Measurements from ENCODE around the gene ATXN10.
"Not testable (repeated sequence)": the region's sequence is repeated elsewhere in the genome, so short reads cannot be mapped to it uniquely, and the experiment has no call there.

The ATXN10 gene

DNA sequence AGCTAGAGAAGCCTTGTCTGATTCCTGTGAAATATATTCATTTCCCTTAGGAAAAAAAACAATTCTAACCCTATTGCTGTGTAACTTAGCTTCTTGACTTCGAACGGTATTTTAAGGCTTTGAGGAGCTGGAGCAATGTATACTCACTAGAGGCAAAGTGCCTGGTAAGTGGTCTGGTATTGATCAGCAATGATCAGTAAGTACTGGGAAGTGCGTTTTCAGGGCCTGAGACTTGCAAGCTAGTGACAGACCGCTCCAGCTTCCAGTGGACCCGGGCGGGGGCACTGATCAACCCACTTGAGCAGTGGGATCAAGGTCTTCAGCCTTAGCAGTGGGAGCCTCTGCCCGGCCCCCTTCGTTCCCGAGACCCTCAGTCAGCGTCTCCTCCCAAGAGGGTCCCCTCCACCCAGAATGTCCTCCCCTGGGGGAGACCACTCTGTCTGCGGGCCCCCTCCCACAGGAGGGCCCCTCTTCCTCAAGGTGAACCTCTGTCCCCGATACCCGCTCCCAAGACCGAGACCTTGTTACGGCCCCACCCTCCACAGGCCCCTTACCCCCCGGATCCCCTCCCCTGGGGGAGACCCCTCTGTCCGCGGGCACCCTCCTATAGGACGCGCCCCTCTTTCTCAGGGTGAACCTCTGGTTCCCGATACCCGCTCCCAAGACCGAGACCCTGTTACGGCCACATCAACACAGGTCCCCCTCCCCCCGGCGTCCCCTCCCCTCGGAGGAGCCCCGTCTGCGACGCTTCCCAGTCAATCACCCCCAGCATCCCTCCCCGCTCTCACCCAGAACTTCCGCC, 452 bp upstream of the ATXN10 start:
- no peaks in the 10 kb centered on the region for H3K36me3 ChIP-seq (ENCODE audit: insufficient read depth, low read length)
- no peaks in the 10 kb centered on the region for H3K27me3 ChIP-seq (ENCODE audit: control insufficient read depth in 1 of 2, insufficient read depth in 2 of 2, low read length in 2 of 2)
- H3K27ac ChIP-seq (ENCODE audit: low read depth, low read length) = peak overlapping the region; percentile 82
- H3K9me3 ChIP-seq (ENCODE audit: low read length) = no peaks in the 10 kb centered on the region
- H3K4me3 ChIP-seq (ENCODE audit: low read depth in 1 of 2, low read length in 2 of 2) = peak overlapping the region; percentile 87 to 91
- peak overlapping the region; percentile 60 for H3K9ac ChIP-seq (ENCODE audit: low read length)
- peaks cover 23% of the 10 kb centered on the region for H3K4me1 ChIP-seq (ENCODE audit: insufficient read depth, low read length)

DNA sequence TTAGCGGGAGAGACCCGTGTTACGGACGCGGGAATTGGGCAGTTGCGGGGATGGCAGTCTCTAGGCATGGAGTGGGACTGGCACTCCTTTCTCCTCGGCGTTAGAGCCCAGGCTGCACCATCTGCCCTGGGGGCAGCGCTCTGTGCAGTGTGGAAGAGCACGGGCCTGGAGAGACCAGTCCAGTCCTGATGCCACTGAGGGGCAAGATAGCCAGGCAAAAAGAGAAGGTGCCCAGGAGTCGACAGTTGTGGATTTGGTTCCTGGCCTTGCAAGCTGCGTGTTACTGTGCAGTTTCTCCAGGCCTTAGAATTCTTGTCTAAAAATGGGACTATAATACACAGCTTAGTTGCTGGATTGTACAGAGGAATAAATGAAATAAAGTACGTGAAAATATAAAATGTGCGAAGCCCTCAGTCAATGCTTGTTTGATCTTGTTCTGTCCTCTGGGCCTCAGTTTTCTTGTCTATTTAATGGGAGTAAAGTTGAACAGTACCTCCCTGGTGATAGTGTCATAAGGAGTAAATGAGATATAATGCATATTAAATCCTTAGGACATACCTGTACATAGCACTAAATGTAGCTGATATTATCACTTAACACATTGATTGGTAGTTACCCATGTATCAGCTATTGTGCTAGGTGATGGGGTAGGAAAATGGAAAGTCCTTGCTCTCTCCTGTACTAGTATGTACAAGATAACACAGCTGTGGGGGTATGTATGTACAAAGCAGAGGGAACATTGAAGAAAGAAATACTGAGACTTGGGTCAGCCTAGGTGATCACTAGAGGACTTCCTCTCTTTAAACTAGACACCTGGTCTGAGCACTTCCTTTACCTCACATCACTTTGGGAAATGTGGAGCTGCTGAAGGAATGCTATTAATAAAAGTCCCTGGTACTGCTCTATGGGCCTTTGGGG, 1.2 kb downstream of the ATXN10 start:
- H3K9ac ChIP-seq (ENCODE audit: low read length) = peak overlapping the region; percentile 66
- H3K27me3 ChIP-seq (ENCODE audit: control insufficient read depth in 1 of 2, insufficient read depth in 2 of 2, low read length in 2 of 2) = no peaks in the 10 kb centered on the region
- no peaks in the 10 kb centered on the region for H3K9me3 ChIP-seq (ENCODE audit: low read length)
- H3K36me3 ChIP-seq (ENCODE audit: insufficient read depth, low read length) = no peaks in the 10 kb centered on the region
- H3K27ac ChIP-seq (ENCODE audit: low read depth, low read length) = peak overlapping the region; percentile 82
- peak overlapping the region; percentile 87 to 91 for H3K4me3 ChIP-seq (ENCODE audit: low read depth in 1 of 2, low read length in 2 of 2)
- peaks cover 23% of the 10 kb centered on the region for H3K4me1 ChIP-seq (ENCODE audit: insufficient read depth, low read length)

DNA sequence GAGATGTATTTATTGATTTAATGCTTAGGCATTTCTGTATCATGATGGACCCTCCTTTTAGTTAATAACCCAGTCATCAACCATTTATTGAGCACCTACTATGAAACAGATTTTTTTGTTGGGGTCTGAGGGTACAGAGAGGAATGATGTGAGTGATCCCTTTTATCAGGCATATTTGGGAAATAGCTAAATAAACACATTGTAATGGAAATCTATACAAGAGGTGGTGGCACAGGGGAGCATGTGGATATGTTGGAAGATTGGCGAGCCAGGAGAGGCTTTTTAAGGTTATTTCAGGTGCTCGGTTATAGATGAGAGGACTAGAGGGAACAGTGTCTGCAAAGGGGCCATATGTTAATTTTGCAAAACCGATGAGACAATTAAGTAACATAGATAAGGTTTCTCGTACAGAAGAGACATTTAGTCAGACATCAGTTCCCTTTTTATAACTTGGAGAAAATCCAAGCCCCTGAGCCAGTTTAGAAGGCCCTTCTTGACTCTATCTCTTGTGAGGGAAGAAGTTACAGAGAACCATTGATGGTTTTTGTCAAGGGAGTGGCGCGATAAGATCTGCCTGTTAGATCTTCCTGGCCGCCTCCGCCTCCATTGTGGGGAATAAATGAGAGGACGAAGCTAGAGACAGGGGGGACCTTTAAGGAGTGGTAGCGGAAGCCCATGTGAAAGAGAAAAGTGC, 2.0 kb downstream of the ATXN10 start:
- H3K4me1 ChIP-seq (ENCODE audit: insufficient read depth, low read length) = peaks cover 23% of the 10 kb centered on the region
- no peak overlapping the region for H3K9ac ChIP-seq (ENCODE audit: low read length)
- no peaks in the 10 kb centered on the region for H3K27me3 ChIP-seq (ENCODE audit: control insufficient read depth in 1 of 2, insufficient read depth in 2 of 2, low read length in 2 of 2)
- H3K36me3 ChIP-seq (ENCODE audit: insufficient read depth, low read length) = no peaks in the 10 kb centered on the region
- H3K4me3 ChIP-seq (ENCODE audit: low read depth in 1 of 2, low read length in 2 of 2) = no peak overlapping the region
- H3K9me3 ChIP-seq (ENCODE audit: low read length) = no peaks in the 10 kb centered on the region
- no peak overlapping the region for H3K27ac ChIP-seq (ENCODE audit: low read depth, low read length)

DNA sequence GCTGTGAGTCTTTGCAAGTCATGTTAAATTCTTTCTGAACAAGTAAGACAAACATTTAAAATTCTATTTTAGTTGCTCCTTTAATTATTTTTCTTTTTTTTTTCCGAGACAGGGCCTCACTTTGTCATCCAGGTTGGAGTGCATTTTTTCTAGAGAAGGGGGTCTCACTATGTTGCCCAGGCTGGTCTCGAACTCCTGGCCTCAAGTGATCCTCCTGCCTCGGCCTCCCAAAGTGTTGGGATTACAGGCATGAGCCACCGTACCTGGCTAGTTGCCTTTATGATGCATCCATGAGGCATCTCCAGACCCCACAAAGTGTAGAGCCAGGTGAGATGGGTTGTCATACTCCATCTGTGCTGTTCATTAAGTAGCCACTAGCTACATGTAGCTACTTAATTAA, 4.4 kb downstream of the ATXN10 start:
- H3K9ac ChIP-seq (ENCODE audit: low read length) = no peak overlapping the region
- H3K27ac ChIP-seq (ENCODE audit: low read depth, low read length) = no peak overlapping the region
- no peaks in the 10 kb centered on the region for H3K9me3 ChIP-seq (ENCODE audit: low read length)
- H3K36me3 ChIP-seq (ENCODE audit: insufficient read depth, low read length) = no peaks in the 10 kb centered on the region
- H3K27me3 ChIP-seq (ENCODE audit: control insufficient read depth in 1 of 2, insufficient read depth in 2 of 2, low read length in 2 of 2) = no peaks in the 10 kb centered on the region
- peaks cover 25% of the 10 kb centered on the region for H3K4me1 ChIP-seq (ENCODE audit: insufficient read depth, low read length)
- H3K4me3 ChIP-seq (ENCODE audit: low read depth in 1 of 2, low read length in 2 of 2) = no peak overlapping the region

DNA sequence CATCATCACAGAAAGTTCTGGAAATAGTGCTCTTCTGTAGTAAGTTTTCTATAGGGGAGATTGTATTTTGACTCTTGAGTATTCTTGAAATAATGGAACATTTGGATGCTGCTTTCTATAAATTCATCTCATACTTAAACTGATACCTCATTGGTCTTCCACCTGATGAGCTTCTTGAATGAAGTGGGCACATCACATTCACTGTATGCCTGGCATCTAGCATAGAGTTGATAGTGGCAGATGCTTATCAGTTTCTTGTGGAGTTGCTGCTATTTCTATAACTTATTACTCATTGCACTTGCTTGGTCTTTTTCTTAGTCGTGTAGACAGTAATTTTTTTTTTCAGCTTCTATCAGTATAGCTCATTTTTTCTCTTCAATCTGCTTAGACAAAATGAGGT, 5.4 kb downstream of the ATXN10 start:
- Histone ChIP-seq H3K27ac (ENCODE audit: low read depth, low read length) (no peak overlapping the region), H3K4me1 (ENCODE audit: insufficient read depth, low read length) (peaks cover 34% of the 10 kb centered on the region), H3K27me3 (ENCODE audit: control insufficient read depth in 1 of 2, insufficient read depth in 2 of 2, low read length in 2 of 2) (no peaks in the 10 kb centered on the region)

DNA sequence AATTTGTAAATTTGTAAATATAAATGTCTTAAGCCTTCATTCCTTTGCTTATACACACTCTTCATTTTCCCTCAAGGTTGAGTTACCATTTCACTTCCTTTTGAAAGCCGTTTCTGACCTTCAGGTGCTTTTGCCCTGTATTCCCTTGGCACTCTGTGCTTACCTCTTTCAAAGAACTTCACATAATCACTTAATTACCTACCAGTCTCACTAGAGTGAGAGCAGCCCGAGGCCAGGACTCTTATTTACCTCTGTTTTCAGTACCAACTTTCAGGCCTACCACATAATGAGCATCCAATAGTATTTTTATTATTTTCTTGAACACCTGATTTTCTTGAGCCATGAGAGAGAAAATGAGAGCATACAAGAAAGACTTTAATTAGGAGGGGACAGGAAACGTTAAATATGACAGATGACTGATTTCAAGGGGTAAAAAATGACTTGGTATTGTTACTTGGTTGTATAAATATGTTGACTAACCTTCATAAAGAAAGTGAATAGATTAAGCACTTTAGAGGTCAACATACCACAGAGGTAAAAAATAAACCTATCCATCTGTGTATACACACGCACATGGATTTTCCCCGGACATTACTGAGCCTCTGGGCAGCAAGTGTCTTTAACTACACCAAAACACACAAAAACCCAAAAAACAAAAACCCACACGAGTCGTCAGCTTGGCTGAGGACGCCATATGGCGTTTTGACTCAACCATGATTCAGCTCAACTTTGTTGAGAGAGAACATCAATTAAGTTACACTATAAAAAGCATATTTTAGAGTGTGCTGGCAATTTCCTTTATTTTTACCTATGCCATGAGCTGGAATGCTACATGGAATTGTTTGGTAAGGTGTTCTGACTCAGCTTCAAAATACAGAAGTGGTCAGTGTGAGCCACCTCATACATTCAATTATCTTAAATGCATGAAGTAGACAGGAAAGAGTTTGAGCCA, 7.6 kb downstream of the ATXN10 start:
- no peak overlapping the region for H3K9ac ChIP-seq (ENCODE audit: low read length)
- H3K27me3 ChIP-seq (ENCODE audit: control insufficient read depth in 1 of 2, insufficient read depth in 2 of 2, low read length in 2 of 2) = no peaks in the 10 kb centered on the region
- no peaks in the 10 kb centered on the region for H3K9me3 ChIP-seq (ENCODE audit: low read length)
- no peak overlapping the region for H3K27ac ChIP-seq (ENCODE audit: low read depth, low read length)
- no peaks in the 10 kb centered on the region for H3K36me3 ChIP-seq (ENCODE audit: insufficient read depth, low read length)
- peaks cover 26% of the 10 kb centered on the region for H3K4me1 ChIP-seq (ENCODE audit: insufficient read depth, low read length)
- no peak overlapping the region for H3K4me3 ChIP-seq (ENCODE audit: low read depth in 1 of 2, low read length in 2 of 2)

More for the DNA sequence above, 5.4 kb downstream of the ATXN10 start:
- Histone ChIP-seq H3K4me3 (ENCODE audit: low read depth in 1 of 2, low read length in 2 of 2) (no peak overlapping the region), H3K9me3 (ENCODE audit: low read length) (no peaks in the 10 kb centered on the region), H3K9ac (ENCODE audit: low read length) (no peak overlapping the region), H3K36me3 (ENCODE audit: insufficient read depth, low read length) (no peaks in the 10 kb centered on the region)

DNA sequence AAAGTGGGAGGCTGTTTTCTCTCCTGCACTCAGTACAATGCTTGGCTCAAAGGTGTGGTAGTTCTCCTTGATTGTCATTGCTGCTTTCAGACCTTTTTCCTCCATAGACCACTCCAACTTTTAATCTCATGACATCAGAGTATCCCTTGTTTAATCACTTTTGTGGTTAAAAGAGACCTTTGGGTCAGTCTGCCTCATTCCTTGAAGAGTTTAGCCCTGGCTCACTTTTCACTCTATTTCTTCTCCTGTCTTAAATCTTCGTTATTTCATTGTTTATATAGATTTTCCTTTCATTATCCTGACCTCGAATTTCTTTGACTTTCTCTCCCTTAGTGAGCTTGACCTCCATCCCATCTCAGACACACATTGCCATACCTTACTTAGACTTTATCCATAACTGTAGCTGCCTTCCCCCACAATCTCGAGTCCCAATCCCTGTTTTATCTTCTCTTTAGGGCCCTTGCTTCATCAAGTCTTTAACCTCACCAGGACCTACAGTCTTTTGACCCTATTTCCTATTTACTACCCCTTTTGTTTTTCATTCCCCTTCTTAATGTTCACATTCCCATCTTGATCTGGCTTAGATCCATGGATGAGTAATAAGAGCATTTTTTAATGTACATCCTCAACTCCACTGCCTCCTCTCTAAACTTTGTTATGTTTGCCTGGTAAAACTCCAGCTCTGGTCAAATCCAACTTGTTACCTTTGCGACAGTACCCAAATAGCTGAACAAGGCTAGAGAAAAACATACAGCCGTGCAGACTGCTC, 9.5 kb downstream of the ATXN10 start:
- H3K4me1 ChIP-seq (ENCODE audit: insufficient read depth, low read length) = peaks cover 40% of the 10 kb centered on the region
- no peak overlapping the region for H3K27ac ChIP-seq (ENCODE audit: low read depth, low read length)
- H3K27me3 ChIP-seq (ENCODE audit: control insufficient read depth in 1 of 2, insufficient read depth in 2 of 2, low read length in 2 of 2) = no peaks in the 10 kb centered on the region
- no peak overlapping the region for H3K4me3 ChIP-seq (ENCODE audit: low read depth in 1 of 2, low read length in 2 of 2)
- H3K36me3 ChIP-seq (ENCODE audit: insufficient read depth, low read length) = no peaks in the 10 kb centered on the region
- no peak overlapping the region for H3K9ac ChIP-seq (ENCODE audit: low read length)
- H3K9me3 ChIP-seq (ENCODE audit: low read length) = no peaks in the 10 kb centered on the region

DNA sequence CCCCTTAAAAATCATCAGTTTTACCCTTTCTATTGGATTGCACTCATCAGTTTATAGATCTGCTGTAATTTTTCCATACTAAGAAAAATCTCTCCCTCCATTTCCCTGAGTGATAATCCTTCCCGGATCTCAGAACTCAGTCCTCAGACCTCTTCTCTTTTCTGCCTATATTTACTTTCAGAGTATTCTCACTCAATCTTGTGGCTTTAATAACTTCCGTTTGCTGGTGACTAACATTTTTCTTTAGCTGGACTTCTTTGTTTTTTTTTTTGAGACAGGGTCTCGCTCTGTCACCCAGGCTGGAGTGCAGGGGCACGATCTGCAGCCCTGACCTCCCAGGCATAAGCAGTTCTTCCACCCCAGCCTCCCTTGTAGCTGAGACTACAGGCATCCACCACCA, 10.4 kb downstream of the ATXN10 start:
- peaks cover 49% of the 10 kb centered on the region for H3K4me1 ChIP-seq (ENCODE audit: insufficient read depth, low read length)
- no peaks in the 10 kb centered on the region for H3K36me3 ChIP-seq (ENCODE audit: insufficient read depth, low read length)
- no peak overlapping the region for H3K9ac ChIP-seq (ENCODE audit: low read length)
- no peak overlapping the region for H3K4me3 ChIP-seq (ENCODE audit: low read depth in 1 of 2, low read length in 2 of 2)
- H3K27ac ChIP-seq (ENCODE audit: low read depth, low read length) = no peak overlapping the region
- H3K9me3 ChIP-seq (ENCODE audit: low read length) = no peaks in the 10 kb centered on the region
- H3K27me3 ChIP-seq (ENCODE audit: control insufficient read depth in 1 of 2, insufficient read depth in 2 of 2, low read length in 2 of 2) = no peaks in the 10 kb centered on the region

DNA sequence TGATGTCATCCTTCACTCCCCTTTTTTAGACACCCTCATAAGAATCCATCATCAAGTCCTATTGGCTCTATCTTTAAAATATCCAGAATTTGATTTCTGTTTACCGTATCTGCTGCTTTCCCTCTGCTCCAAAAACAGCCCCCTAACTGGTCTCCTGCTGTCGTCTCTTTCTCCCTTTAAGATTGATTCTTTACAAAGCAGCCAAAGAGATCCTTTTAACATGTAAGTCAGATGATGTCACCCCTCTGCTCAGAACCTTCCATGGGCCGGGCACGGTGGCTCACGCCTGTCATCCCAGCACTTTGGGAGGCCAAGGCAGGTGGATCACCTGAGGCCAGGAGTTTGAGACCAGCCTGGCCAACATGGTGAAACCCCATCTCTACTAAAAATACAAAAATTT, 11.1 kb downstream of the ATXN10 start:
- peaks cover 53% of the 10 kb centered on the region for H3K4me1 ChIP-seq (ENCODE audit: insufficient read depth, low read length)

DNA sequence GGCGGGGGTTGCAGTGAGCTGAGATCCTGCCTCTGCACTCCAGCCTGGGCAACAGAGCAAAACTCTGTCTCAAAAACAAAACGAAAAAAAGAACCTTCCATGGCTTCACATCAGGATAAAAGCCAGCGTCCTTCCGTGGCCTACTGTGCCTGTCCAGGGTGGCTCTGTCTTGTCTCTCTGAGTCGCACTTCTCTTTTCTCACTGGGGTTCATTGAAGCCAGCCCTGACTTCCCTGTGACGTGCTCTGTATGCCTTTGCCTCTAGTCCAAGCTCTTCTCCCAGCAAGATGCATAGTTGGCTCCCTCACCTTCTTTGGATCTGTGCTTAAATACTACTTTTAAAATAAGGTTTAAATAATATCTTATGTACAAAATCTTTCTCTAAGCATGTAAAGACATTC, 11.6 kb downstream of the ATXN10 start:
- Histone ChIP-seq H3K27ac (ENCODE audit: low read depth, low read length) (no peak overlapping the region), H3K4me1 (ENCODE audit: insufficient read depth, low read length) (peaks cover 57% of the 10 kb centered on the region)

More for the DNA sequence above, 11.1 kb downstream of the ATXN10 start:
- not testable (repeated sequence) for H3K9ac ChIP-seq (ENCODE audit: low read length); H3K4me3 ChIP-seq (ENCODE audit: low read depth in 1 of 2, low read length in 2 of 2); H3K27me3 ChIP-seq (ENCODE audit: control insufficient read depth in 1 of 2, insufficient read depth in 2 of 2, low read length in 2 of 2); H3K36me3 ChIP-seq (ENCODE audit: insufficient read depth, low read length); H3K9me3 ChIP-seq (ENCODE audit: low read length); H3K27ac ChIP-seq (ENCODE audit: low read depth, low read length)

More for the DNA sequence above, 11.6 kb downstream of the ATXN10 start:
- Histone ChIP-seq H3K9ac (ENCODE audit: low read length) (no peak overlapping the region), H3K36me3 (ENCODE audit: insufficient read depth, low read length) (no peaks in the 10 kb centered on the region), H3K27me3 (ENCODE audit: control insufficient read depth in 1 of 2, insufficient read depth in 2 of 2, low read length in 2 of 2) (no peaks in the 10 kb centered on the region), H3K9me3 (ENCODE audit: low read length) (no peaks in the 10 kb centered on the region), H3K4me3 (ENCODE audit: low read depth in 1 of 2, low read length in 2 of 2) (no peak overlapping the region)
